ENCODE results near the gene SYTL1. TPM values are rescaled to one million over a fixed set of nuclear protein-coding genes. Genes with fewer than 3 reads are reported as not detected.
A peak's percentile ranks its signal among the peaks of the same experiment; 100 is the strongest.

Gene SYTL1
- total and polyA plus RNA-seq, 9 of the 15 experiments (the other 6 are each of a cell fraction or from before 2014, with no cell fraction given) = 0.04 to 9.3 (median 1.7) TPM

DNA sequence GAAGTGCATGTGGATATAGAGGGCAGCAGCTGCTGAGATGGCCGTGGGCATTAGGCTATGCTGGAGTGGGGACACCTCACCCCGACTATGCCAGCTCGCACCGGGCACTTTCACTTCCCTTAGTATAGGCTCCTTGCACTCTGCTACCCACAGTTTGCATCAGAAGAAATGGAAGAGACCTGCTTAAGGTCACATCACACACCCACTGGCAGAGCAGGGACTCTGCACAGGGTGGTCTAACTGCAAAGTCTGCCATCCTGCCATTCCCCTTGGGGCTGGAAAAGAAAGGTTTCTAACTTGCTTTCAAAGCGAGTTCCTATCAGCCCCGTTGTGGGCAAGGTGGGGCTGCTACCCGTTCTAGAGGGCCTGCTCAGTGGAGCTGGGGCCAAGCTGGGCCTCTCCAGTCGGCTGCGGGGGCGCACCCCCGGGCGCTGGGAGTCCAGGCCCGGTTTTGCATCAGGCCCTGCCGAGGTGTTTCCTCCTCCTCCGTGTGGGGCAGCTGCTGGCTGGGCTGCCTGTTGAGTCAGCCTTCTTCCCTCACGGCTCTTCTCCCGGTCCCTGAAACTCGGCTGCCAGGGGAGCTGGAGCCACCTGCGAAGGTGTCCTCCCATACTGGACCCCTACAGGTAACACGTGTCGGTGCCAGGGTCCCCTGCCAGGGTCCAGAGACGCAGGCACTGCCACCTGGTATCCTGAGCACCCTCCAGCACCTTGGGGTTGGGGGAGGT is at the start of gene SYTL1 (continued):
- TF ChIP-seq MCM7 (IDR thresholded peaks at IDR 0.05) (no peak), TCF7 (IDR thresholded peaks at IDR 0.05; ENCODE audit: borderline replicate concordance) (no peak), ZNF143 (CRISPR knock-in tag; IDR thresholded peaks at IDR 0.05) (no peak), SMARCB1 (IDR thresholded peaks at IDR 0.05; ENCODE audit: insufficient read length, low read depth) (no peak), ZNF212 (CRISPR knock-in tag; IDR thresholded peaks at IDR 0.05) (no peak), ZNF175 (CRISPR knock-in tag; IDR thresholded peaks at IDR 0.05; ENCODE audit: low read depth) (no peak), TRIM24 (IDR thresholded peaks at IDR 0.05) (no peak), HMG20B (CRISPR knock-in tag; IDR thresholded peaks at IDR 0.05) (no peak), BHLHE40 (IDR thresholded peaks at IDR 0.05; ENCODE audit: low read length) (peak; percentile 55; the same call in 1 of the 2 replicates), HDAC3 (IDR thresholded peaks at IDR 0.05; ENCODE audit: borderline replicate concordance, partially characterized antibody) (no peak), KLF16 (IDR thresholded peaks at IDR 0.05) (no peak), ZEB2 (IDR thresholded peaks at IDR 0.05) (no peak), ARNT (IDR thresholded peaks at IDR 0.05) (no peak), SLC30A9 (CRISPR knock-in tag; IDR thresholded peaks at IDR 0.05) (no peak), ASH1L (IDR thresholded peaks at IDR 0.05; ENCODE audit: borderline replicate concordance, low read depth, partially characterized antibody) (no peak), GABPA (tag; conservative IDR thresholded peaks at IDR 0.05; ENCODE audit: low read depth) (no peak), L3MBTL2 (IDR thresholded peaks at IDR 0.05) (peak; percentile 42; the same call in 1 of the 2 replicates), ATF1 (CRISPR knock-in tag; IDR thresholded peaks at IDR 0.05) (no peak), ATF1 (tag; IDR thresholded peaks at IDR 0.05) (no peak), TCF7L2 (IDR thresholded peaks at IDR 0.05; ENCODE audit: low read depth, low read length) (no peak), TBL1XR1 (IDR thresholded peaks at IDR 0.05; ENCODE audit: low read length in 2 of 2) (no peak), DEAF1 (CRISPR knock-in tag; IDR thresholded peaks at IDR 0.05) (no peak), ZBTB5 (IDR thresholded peaks at IDR 0.05) (no peak), BRD9 (IDR thresholded peaks at IDR 0.05; ENCODE audit: low read depth, partially characterized antibody) (no peak)
- TF ChIP-seq, protein P1, sequence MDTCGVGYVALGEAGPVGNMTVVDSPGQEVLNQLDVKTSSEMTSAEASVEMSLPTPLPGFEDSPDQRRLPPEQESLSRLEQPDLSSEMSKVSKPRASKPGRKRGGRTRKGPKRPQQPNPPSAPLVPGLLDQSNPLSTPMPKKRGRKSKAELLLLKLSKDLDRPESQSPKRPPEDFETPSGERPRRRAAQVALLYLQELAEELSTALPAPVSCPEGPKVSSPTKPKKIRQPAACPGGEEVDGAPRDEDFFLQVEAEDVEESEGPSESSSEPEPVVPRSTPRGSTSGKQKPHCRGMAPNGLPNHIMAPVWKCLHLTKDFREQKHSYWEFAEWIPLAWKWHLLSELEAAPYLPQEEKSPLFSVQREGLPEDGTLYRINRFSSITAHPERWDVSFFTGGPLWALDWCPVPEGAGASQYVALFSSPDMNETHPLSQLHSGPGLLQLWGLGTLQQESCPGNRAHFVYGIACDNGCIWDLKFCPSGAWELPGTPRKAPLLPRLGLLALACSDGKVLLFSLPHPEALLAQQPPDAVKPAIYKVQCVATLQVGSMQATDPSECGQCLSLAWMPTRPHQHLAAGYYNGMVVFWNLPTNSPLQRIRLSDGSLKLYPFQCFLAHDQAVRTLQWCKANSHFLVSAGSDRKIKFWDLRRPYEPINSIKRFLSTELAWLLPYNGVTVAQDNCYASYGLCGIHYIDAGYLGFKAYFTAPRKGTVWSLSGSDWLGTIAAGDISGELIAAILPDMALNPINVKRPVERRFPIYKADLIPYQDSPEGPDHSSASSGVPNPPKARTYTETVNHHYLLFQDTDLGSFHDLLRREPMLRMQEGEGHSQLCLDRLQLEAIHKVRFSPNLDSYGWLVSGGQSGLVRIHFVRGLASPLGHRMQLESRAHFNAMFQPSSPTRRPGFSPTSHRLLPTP (IDR thresholded peaks at IDR 0.05; ENCODE audit: borderline replicate concordance, extremely low read depth, insufficient read length) = no peak

Measured in K562 (cell line).